Skeletal muscle satellite cell (primary cell): Measurements from ENCODE around the gene PDE6H. TPM values are rescaled to one million over a fixed set of nuclear protein-coding genes. Genes with fewer than 3 reads are reported as not detected.

Source experiments
- H3K27me3 ChIP-seq: 2 replicates; pipeline ENCODE4 v1.7.0; 2013; ENCODE audit warnings: low read length; ENCODE audit not compliant: control insufficient read depth, insufficient read depth
- H3K36me3 ChIP-seq: 2 replicates; pipeline ENCODE4 v1.7.0; 2013; ENCODE audit warnings: mild to moderate bottlenecking, control low read depth, low read length; ENCODE audit not compliant: insufficient read depth
- H3K4me1 ChIP-seq: 2 replicates; pipeline ENCODE4 v1.7.0; 2013; ENCODE audit warnings: low read length; ENCODE audit not compliant: control insufficient read depth, insufficient read depth
- H3K4me2 ChIP-seq: 2 replicates; pipeline ENCODE4 v1.7.0; 2013; ENCODE audit warnings: mild to moderate bottlenecking, low read length
- H3K4me3 ChIP-seq: 2 replicates; pipeline ENCODE4 v1.7.0; 2013; ENCODE audit warnings: low read length
- H3K9ac ChIP-seq: 2 replicates; pipeline ENCODE4 v1.7.0; 2013; ENCODE audit warnings: mild to moderate bottlenecking, low read depth, low read length, moderate library complexity
- H3K9me3 ChIP-seq: replicated peaks from 2 replicates; pipeline ENCODE4 v1.7.0; 2013; ENCODE audit warnings: mild to moderate bottlenecking, control low read depth, low read length
- total RNA-seq: library from RNA; depleted of rRNA; stranded (reverse); fragments of >200 nt; gene quantifications from 2 replicates; pipeline ENCODE4 v1.2.3, GENCODE V29; 2012; rRNA removed

The PDE6H gene
- not detected in 2 replicates for total RNA-seq

DNA sequence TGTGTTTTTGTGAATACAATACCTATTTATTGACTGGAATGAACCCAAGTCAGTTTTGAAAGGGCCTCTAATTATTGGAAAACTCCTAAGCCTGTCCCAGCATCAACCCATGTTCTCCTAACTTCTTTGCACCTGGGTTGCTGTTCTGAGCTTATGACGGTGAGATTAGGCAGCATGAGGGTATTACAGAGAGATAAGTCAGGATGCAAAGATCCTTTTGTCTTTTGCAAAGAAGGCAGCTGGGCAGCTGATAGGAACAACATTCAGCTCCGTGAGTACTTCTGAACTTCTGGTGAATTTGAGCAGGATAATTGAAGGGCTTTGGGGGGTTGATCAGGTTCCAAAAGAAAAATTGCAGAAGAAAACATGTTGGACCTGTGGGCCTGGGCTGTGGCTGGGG is at the start of gene PDE6H:
Gene PDE6H, plus strand, starts transcription at position 227 of the 400 bp plus-strand sequence. CDS start 4,971 bp downstream, outside the sequence.
- H3K27me3 ChIP-seq: no peaks in the 10 kb centered on the region
- H3K4me3 ChIP-seq: no peak within 1 kb of the TSS
- no peaks in the 10 kb centered on the region for H3K9me3 ChIP-seq
- peaks cover 5% of the 10 kb centered on the region for H3K4me1 ChIP-seq
- no peak within 1 kb of the TSS for H3K9ac ChIP-seq
- no peak within 1 kb of the TSS for H3K4me2 ChIP-seq
- H3K36me3 ChIP-seq: no peaks in the 10 kb centered on the region

DNA sequence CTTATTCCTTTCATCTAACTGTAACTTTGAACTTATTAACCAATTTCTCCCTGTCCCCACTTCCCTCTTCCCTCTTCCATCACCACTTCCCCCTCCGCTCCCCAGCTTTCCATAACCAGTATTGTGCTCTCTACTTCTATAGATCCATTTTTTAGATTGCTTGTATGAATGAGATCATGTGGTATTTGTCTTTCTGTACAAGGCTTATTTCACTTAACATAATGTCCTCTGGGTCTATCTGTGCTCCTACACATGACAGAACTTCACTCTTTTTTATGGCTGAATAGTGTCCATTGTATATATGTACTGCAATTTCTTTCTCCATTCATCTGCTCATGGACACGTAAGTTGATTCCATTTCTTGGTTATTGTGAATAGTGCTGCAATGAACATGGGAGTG is 48.9 kb upstream of the PDE6H start:
- Histone ChIP-seq H3K9me3 (no peaks in the 10 kb centered on the region), H3K4me3 (no peak overlapping the region), H3K4me2 (no peak overlapping the region), H3K4me1 (peaks cover 1% of the 10 kb centered on the region), H3K27me3 (no peaks in the 10 kb centered on the region), H3K36me3 (no peaks in the 10 kb centered on the region), H3K9ac (no peak overlapping the region)

DNA sequence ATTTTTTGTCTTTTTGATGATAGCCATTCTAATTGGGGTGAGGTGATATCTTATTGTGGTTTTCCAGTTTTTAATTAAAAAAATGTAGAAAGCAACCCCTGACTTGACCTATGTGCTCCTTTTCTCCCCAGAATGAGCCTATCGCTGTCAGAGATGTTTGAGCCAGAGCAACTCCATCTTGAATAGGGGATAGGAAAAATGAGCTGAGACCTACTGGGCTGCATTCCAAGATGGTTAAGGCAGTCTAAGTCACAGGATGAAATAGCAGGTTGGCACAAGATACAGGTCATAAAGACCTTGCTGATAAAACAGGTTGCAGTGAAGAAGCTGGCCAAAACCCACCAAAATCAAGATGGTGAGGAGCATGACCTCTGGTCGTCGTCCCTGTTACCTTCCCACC is 48.3 kb upstream of the PDE6H start:
- Histone ChIP-seq H3K4me3 (no peak overlapping the region), H3K4me2 (no peak overlapping the region), H3K9me3 (no peaks in the 10 kb centered on the region), H3K27me3 (no peaks in the 10 kb centered on the region), H3K4me1 (peaks cover 7% of the 10 kb centered on the region), H3K9ac (no peak overlapping the region), H3K36me3 (no peaks in the 10 kb centered on the region)

DNA sequence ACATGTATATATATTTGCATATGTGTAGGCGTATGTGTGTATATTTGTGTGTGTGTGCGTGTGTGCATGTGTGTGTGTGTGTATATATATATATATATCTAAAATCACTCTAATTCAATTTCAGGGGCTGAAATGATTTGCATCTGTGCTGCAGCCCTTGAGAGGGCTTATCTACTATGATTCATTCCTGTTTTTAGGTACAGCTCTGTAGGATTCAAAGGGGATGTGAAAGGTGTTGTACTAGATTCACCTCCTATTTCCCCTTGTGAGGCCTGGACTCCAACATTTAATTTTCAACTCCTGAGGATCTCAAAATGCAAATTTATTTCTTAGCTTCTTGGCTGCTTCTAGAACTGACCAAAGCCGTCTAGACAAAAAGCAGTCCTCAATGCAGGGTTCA is 45.6 kb upstream of the PDE6H start:
- Histone ChIP-seq H3K36me3 (no peaks in the 10 kb centered on the region), H3K9me3 (no peaks in the 10 kb centered on the region), H3K4me3 (no peak overlapping the region), H3K9ac (no peak overlapping the region), H3K4me2 (no peak overlapping the region), H3K4me1 (peaks cover 28% of the 10 kb centered on the region), H3K27me3 (no peaks in the 10 kb centered on the region)

DNA sequence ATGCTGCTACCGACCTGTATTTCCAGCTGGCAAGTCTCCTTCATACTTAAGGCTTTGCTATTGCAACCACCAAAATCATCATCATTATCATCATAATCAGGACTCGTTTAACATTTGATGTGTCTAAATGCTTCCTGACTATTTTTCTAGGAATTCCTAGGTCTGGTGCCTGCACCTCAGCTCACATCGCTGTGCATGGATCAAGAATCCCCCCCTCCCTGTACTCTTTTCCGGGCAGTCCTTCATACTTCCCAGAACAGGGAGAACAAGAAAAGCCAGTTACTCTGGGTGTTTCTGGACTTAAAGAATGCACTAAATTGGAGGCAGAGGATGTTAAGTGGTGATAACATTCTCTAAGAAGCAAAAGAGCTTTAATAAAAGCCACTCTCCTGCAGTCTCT is 43.9 kb upstream of the PDE6H start:
- Histone ChIP-seq H3K4me3 (no peak overlapping the region), H3K9me3 (no peaks in the 10 kb centered on the region), H3K36me3 (no peaks in the 10 kb centered on the region), H3K4me1 (peaks cover 28% of the 10 kb centered on the region), H3K4me2 (peak overlapping the region; percentile 35), H3K9ac (no peak overlapping the region), H3K27me3 (no peaks in the 10 kb centered on the region)

DNA sequence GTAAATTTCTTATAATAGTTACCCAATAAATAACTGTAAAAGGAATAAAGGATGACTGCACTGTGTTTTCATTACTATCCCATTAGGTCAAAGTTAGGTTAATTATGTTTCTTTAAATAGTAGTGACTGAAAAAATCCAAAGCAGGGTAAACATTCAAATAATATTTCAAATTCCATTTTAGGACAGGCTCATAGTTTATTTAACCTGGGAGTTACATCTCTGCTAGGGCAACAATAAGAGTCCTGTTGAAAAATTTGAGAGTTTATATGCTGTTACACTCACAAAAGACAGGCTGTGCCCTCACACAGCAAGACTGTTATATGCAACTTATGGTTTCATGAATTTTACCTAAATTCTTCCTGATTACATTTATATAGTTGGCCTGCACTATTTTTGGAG is 42.5 kb upstream of the PDE6H start:
- Histone ChIP-seq H3K9ac (no peak overlapping the region), H3K9me3 (no peaks in the 10 kb centered on the region), H3K36me3 (no peaks in the 10 kb centered on the region)

DNA sequence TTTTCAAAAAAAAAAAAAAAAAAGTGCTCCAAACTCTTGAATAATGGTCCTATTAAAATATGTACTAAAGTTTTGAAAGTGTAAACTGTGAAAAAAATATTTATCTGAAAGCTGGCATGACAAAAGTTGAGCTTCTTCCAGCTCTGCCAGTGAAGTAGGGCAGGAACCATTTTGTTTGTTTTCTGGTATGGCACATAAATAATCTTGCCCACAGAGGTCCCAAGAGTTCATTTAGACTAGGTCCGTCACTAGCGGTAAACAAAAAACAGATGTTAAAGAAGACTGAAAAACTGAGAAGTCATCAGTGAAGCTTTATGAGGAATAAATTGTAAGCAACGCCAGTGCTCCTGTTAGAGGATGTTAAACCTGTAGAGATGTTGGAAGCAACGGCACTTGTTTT is 41.5 kb upstream of the PDE6H start:
- Histone ChIP-seq H3K27me3 (no peaks in the 10 kb centered on the region), H3K9ac (peak overlapping the region; percentile 17), H3K36me3 (no peaks in the 10 kb centered on the region)

More for the DNA sequence above, 42.5 kb upstream of the PDE6H start:
- Histone ChIP-seq H3K27me3 (no peaks in the 10 kb centered on the region), H3K4me1 (peaks cover 28% of the 10 kb centered on the region), H3K4me3 (no peak overlapping the region), H3K4me2 (peak overlapping the region; percentile 20)

DNA sequence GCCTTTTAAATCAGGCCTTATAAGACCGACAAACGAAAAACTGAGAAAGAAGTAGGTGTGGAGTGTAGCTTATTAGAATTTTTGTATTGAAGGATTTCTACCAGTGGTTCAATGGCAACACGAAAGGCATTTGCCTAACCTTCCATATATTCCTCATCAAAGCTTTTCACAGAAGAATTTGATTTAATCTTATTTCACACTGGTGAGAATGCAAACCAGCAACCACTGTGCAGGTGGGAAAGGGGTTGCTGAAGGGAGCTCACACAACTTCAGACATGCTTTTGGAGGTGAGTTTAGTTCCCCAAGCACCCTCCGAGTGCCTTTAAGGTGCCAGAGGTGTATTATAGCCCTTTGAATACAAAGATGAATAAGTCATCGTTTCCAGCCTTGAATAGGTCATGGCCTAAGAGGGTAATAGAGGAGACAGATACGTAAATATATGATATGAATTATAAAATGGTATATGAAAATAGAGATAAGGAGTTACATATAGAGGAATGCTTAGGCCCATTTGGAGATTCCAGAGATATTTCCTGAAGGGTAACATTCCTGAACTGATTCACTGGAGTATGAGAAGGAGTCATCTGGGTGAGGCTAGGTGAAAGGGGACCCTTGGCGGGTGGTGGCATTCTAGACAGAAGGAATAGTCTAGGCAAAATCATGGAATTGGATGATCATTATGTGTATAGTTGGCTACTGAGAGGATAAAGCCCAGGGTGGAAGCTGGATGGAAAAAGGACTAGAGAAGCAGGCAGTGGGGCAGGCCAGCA is 40.9 kb upstream of the PDE6H start:
- Histone ChIP-seq H3K4me3 (no peak overlapping the region), H3K4me2 (no peak overlapping the region), H3K4me1 (peaks cover 28% of the 10 kb centered on the region), H3K27me3 (no peaks in the 10 kb centered on the region), H3K36me3 (no peaks in the 10 kb centered on the region), H3K9me3 (no peaks in the 10 kb centered on the region), H3K9ac (no peak overlapping the region)

More for the DNA sequence above, 41.5 kb upstream of the PDE6H start:
- Histone ChIP-seq H3K4me1 (peaks cover 28% of the 10 kb centered on the region), H3K4me2 (no peak overlapping the region), H3K4me3 (no peak overlapping the region), H3K9me3 (no peaks in the 10 kb centered on the region)

DNA sequence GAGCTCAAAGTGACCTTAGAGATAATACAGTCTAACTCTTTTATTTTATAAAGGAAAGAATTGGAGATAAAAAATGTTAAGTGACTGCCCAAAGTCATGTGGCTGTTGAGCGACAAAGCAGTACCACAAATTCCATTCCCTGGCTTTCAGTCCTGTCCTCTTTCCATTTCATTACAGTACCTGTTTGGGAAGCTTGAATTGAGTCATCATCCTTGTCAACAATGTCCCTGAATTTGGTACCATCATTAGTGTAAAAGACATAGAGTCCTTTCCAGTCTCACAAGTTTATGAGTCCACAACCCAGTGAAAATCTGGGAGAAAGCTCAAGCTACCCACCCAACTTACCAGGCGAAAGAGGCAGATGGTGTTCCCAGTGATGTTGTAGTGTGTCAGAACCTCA is 38.3 kb upstream of the PDE6H start:
- no peak overlapping the region for H3K9ac ChIP-seq
- no peaks in the 10 kb centered on the region for H3K36me3 ChIP-seq

DNA sequence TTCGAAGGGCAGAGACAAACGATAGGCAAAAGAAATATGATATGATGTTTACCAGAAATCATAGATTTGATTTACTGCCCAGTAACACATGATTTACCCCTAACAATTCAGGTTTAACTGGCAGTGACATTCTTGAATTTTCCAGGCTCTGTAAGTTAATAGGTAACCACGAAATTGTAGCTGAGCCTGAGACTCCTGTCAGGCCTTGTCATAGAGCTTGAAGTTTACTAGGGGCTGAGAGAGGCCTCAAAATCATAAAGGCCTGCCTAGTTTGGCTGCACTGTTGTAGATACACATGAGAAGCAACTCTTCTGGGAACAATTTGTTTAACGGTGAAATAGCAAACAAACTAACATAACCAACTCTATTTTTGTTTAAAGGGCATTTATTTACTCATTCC is 37.8 kb upstream of the PDE6H start:
- H3K4me2 ChIP-seq: no peak overlapping the region
- H3K9ac ChIP-seq: no peak overlapping the region
- H3K27me3 ChIP-seq: no peaks in the 10 kb centered on the region
- no peaks in the 10 kb centered on the region for H3K9me3 ChIP-seq
- no peak overlapping the region for H3K4me3 ChIP-seq
- H3K4me1 ChIP-seq: peaks cover 16% of the 10 kb centered on the region
- no peaks in the 10 kb centered on the region for H3K36me3 ChIP-seq

More for the DNA sequence above, 38.3 kb upstream of the PDE6H start:
- no peak overlapping the region for H3K4me2 ChIP-seq
- no peak overlapping the region for H3K4me3 ChIP-seq
- no peaks in the 10 kb centered on the region for H3K27me3 ChIP-seq
- no peaks in the 10 kb centered on the region for H3K9me3 ChIP-seq
- peaks cover 21% of the 10 kb centered on the region for H3K4me1 ChIP-seq

DNA sequence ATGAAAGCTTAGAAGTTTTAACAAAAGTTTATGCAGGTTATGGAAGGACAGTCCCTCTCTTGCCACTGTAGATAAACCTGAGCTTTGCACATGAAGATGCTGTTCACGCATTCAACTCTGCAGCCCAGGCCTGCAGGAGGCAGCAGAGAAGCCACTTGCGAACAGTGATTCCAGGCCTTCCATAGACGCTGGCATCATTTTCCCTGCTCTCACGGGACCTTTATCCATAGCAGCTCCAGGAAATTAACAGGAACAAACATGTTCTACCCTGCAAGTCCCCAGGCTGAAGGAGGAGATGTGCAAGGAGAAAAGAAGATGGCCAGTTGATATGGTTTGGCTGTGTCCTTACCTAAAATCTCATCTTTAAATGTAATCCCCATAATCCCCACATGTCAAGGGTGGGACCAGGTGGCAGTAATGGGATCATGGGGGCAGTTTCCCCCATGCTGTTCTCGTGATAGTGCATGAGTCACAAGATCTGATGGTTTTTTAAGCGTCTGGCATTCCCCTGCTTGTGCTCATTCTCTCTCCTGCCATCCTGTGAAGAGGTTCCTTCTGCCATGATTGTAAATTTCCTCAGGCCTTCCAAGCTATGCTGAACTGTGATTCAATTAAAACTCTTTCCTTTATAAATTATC is 36.5 kb upstream of the PDE6H start:
- Histone ChIP-seq H3K9me3 (no peaks in the 10 kb centered on the region), H3K4me3 (no peak overlapping the region), H3K27me3 (no peaks in the 10 kb centered on the region), H3K9ac (no peak overlapping the region), H3K4me2 (no peak overlapping the region), H3K36me3 (no peaks in the 10 kb centered on the region), H3K4me1 (peaks cover 4% of the 10 kb centered on the region)

DNA sequence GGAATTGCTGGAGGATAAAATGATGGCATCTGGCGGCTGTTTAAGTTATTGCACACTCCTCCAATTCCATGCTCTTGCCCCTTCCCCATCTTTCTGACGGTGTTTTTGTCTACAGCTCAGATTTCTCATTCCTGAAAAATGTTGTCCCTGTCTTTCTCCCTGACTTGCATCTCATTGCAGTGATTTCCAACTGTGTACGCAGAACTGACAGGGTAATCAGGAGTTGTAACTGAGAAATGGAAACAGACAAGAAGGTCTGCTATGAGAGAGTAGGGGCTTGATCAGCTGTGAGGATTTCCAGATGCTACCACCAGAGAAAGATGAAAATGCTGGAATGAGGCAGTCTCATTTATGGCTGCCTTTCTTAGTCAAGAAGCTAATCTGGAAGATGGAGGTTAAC is 35.8 kb upstream of the PDE6H start:
- Histone ChIP-seq H3K27me3 (no peaks in the 10 kb centered on the region), H3K4me3 (no peak overlapping the region), H3K4me1 (no peaks in the 10 kb centered on the region), H3K9ac (no peak overlapping the region), H3K36me3 (no peaks in the 10 kb centered on the region), H3K9me3 (no peaks in the 10 kb centered on the region), H3K4me2 (no peak overlapping the region)
